Neuron (in vitro differentiated cells): ENCODE results near the gene NRP1.

Experiments used
- H2AFZ ChIP-seq: one replicate; pipeline ENCODE4 v1.6.1; 2013; ENCODE audit warnings: low read depth, mild to moderate bottlenecking, inconsistent platforms, low read length, moderate library complexity
- H3K27me3 ChIP-seq: one replicate; pipeline ENCODE4 v1.6.1; 2013; ENCODE audit warnings: low read length; ENCODE audit not compliant: insufficient read depth
- H3K36me3 ChIP-seq: one replicate; pipeline ENCODE4 v1.6.1; 2013; ENCODE audit warnings: low read length; ENCODE audit not compliant: insufficient read depth
- H3K4me1 ChIP-seq: one replicate; pipeline ENCODE4 v1.6.1; 2013; ENCODE audit warnings: low read length; ENCODE audit not compliant: insufficient read depth
- H3K4me3 ChIP-seq: 2 replicates; pipeline ENCODE4 v1.5.1; 2013; ENCODE audit warnings: mild to moderate bottlenecking, low read length, moderate library complexity
- H3K9me3 ChIP-seq: one replicate; pipeline ENCODE4 v1.6.1; 2013; ENCODE audit warnings: low read length

NRP1 gene

DNA sequence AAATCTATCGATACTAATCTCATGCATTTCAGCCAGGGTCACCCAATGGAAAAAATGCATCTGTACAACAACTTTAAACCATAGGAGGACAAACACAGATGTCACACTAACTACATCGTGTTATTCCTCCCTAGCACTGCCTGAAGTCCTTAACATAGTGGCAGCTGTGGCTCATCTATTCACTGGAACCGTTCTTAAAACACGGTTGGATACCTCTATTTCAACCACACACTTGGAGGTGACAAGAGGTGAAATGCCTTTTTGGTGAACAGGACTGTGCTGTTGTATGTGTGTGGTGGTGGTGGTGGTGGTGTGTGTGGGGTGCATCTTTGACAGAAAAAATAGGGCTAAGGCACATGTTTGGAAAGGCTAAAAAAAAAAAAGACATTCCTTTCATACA lies 93.1 kb downstream of the NRP1 start:
- H3K4me1 ChIP-seq, result peaks cover 18% of the 10 kb centered on the region
- no peaks in the 10 kb centered on the region for H3K36me3 ChIP-seq
- H2AFZ ChIP-seq, result no peak overlapping the region
- H3K27me3 ChIP-seq, result no peaks in the 10 kb centered on the region
- H3K9me3 ChIP-seq, result no peaks in the 10 kb centered on the region
- no peak overlapping the region for H3K4me3 ChIP-seq

DNA sequence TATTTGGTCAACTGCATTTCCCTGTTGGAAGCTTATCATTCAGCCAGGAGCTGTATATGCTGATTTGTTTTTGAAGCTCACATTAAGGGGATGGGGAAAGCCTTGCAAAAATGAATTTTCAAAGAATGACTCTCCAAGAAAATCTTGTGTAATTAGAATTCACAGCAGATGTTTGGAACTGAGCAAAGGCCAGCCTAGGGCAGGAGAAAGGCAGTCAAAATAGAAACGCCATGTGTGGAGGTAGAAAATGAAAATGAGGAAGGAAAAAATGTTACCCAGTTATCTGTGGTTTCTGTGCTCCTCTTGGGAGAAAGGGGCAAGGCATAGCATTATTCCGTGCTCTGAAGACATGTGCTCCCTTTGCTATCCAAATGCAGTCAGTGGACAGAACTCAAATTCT lies 93.5 kb downstream of the NRP1 start:
- H2AFZ ChIP-seq, result no peak overlapping the region
- H3K4me3 ChIP-seq, result no peak overlapping the region
- peaks cover 18% of the 10 kb centered on the region for H3K4me1 ChIP-seq
- H3K27me3 ChIP-seq, result no peaks in the 10 kb centered on the region
- no peaks in the 10 kb centered on the region for H3K9me3 ChIP-seq
- no peaks in the 10 kb centered on the region for H3K36me3 ChIP-seq

DNA sequence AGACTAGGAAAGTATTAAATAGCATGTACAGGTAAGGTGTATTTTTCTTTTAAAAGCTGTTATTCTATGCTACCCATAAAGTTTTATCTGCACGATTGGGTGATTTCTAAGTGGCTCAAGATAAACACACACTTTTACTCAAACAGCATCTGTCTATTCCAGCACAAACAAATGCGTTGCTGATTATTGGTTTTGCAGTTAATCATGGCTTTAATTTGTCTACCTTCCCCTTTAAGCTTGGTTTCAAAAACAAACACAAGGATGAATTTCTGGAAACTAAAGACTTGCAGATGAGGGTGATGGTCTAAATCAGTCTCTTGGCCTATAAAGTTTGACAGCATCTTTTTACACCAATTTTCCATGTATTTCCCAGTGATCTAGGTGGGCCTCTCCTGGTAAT lies 94.2 kb downstream of the NRP1 start:
- no peak overlapping the region for H2AFZ ChIP-seq
- H3K9me3 ChIP-seq, result no peaks in the 10 kb centered on the region
- H3K4me3 ChIP-seq, result no peak overlapping the region
- peaks cover 24% of the 10 kb centered on the region for H3K4me1 ChIP-seq
- H3K36me3 ChIP-seq, result no peaks in the 10 kb centered on the region
- no peaks in the 10 kb centered on the region for H3K27me3 ChIP-seq

DNA sequence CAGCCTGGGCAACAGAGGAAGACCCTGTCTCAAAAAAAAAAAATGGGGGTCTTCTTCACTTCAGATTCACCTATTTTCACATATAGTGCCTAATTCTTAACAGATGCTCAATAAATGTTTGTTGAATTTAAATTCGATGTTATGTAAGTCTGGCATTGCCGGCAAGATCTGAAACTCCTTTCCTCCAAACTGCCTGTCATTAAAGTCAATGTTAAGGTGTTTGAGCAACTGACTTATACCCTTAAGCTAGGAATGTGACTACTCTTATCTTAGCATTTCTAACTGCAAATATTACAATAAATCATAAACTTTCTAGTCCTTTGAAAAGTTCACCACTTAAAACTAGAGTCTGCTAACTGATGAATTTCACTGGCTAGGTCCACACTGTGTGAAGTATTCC lies 95.2 kb downstream of the NRP1 start:
- H2AFZ ChIP-seq, result no peak overlapping the region
- no peaks in the 10 kb centered on the region for H3K36me3 ChIP-seq
- H3K4me3 ChIP-seq, result no peak overlapping the region
- H3K27me3 ChIP-seq, result no peaks in the 10 kb centered on the region
- peaks cover 33% of the 10 kb centered on the region for H3K4me1 ChIP-seq
- no peaks in the 10 kb centered on the region for H3K9me3 ChIP-seq

DNA sequence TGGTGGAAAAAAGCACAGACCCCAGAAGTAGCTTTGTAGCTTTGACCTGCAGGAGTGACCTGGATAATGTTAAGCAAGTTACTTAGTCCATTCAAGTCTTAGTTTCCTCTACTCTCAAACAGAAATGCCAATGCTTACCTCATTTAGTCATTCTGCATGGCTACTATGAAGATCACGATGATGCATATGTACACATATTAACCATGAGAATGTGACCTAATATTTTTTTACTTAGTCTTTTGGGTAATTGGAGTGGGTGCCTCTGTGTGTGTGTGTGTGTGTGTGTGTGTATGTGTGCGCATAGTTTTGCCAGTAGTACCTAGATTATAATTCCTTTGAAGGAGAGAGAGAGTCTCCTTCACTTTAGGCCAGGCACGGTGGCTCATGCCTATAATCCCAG lies 95.8 kb downstream of the NRP1 start:
- Histone ChIP-seq H3K4me1 (peaks cover 33% of the 10 kb centered on the region), H3K36me3 (no peaks in the 10 kb centered on the region)

DNA sequence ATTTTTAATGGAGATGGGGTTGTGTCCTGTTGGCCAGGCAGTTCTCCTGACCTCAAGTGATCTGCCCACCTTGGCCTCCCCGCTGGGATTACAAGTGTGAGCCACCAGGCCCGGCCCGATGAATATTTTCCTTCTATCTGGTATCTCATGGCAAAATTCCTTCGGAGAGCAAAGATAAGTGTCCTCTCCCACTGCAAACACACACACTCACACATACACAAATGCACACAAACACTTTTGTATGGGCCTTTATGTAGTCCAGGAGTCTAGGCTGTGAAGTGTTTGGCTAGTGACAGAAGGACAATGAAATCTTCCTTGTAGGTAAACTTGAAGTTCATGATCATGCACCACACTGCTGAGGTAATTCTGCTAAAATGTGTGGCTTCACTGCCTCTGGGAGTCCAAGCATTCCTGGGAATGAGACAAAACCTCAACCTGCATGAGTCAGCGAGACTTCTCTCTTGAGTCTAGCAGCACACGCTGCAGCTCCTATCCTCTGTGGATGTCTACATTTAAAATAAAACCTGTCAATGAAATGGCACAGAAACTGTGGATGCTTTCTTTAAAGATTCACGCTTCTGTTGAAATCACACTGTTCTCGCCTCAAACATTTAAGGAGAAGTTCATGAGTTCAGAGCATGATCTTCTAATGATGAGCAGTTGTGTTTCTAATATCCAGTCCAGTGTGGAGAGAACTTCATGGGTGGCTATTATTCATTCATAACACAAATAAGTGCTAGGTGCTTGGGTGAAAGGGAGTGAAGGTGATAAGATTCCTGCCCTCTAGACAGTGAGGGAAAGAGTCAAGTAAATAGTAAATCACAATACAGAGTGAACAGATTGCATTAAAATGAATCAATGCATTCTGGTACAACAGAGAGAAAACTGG lies 96.5 kb downstream of the NRP1 start:
- Histone ChIP-seq H3K4me1 (peaks cover 33% of the 10 kb centered on the region), H3K9me3 (no peaks in the 10 kb centered on the region), H2AFZ (no peak overlapping the region)

More for the DNA sequence above, 95.8 kb downstream of the NRP1 start:
- Histone ChIP-seq H2AFZ (no peak overlapping the region), H3K9me3 (no peaks in the 10 kb centered on the region), H3K27me3 (no peaks in the 10 kb centered on the region), H3K4me3 (no peak overlapping the region)

DNA sequence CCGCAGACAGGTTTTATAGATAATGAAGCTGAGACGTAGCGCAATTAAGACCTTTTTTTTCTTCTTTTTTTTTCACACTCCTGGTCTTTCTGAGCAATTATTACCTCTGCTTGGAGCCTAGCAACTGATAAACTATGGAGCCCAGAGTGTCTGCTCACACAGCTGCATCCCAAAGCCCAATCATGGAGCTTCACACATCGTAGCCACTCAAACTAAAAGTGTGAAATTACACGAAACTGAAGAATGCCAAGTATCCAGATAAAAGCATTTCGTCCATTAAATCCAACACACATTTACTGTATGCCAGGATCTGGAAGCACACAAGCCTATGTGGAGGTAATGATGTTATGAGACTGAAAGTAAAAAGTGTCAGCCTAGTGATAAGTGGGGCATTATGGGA lies 97.6 kb downstream of the NRP1 start:
- Histone ChIP-seq H3K4me1 (peaks cover 31% of the 10 kb centered on the region), H3K9me3 (no peaks in the 10 kb centered on the region), H3K27me3 (no peaks in the 10 kb centered on the region), H3K4me3 (no peak overlapping the region), H2AFZ (no peak overlapping the region), H3K36me3 (no peaks in the 10 kb centered on the region)

More for the DNA sequence above, 96.5 kb downstream of the NRP1 start:
- no peaks in the 10 kb centered on the region for H3K27me3 ChIP-seq
- H3K36me3 ChIP-seq, result no peaks in the 10 kb centered on the region
- H3K4me3 ChIP-seq, result no peak overlapping the region

DNA sequence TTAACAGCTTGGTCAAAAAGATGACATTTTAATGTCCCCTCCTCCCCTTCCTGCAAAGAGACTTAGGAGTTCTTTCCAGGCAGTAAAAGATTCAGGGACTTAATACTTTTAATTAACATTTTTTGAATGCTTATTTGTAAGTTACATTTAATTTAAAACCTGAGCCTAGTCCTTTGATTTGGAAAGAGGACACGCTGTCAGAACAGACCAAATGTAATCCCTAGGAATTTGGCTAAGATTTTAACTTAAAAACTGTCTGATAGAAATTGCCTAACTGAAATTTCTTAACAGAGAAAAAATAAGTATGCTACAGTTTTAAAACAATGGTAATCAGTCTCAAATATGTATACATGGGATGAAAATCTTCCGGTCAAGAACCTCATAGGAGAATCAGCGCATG lies 98.5 kb downstream of the NRP1 start:
- H3K4me1 ChIP-seq, result peaks cover 21% of the 10 kb centered on the region
- H3K27me3 ChIP-seq, result no peaks in the 10 kb centered on the region
- H3K4me3 ChIP-seq, result no peak overlapping the region
- no peaks in the 10 kb centered on the region for H3K36me3 ChIP-seq
- H2AFZ ChIP-seq, result no peak overlapping the region
- no peaks in the 10 kb centered on the region for H3K9me3 ChIP-seq

DNA sequence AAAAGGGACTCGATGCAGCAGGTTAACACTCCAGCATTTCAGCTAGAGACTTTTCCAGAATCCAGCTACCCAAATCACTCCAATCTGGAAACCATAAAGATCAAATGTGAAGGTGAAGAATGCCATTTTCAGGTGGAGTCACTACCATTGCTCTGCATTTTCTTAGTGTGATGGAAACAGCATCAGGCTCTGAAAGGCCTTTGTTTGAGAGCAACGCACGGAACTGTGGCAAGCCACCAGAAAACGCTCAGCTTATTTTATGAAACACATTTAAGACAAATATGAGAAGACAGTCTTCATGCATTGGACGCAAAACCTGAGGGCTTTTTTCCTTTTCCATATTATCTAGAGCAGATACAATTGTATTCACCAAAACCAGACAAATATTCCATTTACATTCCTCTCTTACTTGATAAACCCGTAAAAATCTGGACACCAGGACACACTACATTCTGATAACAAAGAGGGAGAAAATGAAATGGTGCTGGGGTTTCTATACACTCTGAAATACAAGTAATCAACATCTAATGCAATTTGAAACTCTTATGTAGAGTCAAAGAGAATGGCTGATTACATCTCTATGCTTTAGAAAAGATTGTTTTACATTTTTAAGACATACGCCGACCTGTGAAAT lies 99.1 kb downstream of the NRP1 start:
- H3K9me3 ChIP-seq, result no peaks in the 10 kb centered on the region
- H3K4me1 ChIP-seq, result peaks cover 16% of the 10 kb centered on the region
- no peak overlapping the region for H2AFZ ChIP-seq
- H3K4me3 ChIP-seq, result no peak overlapping the region
- no peaks in the 10 kb centered on the region for H3K36me3 ChIP-seq
- H3K27me3 ChIP-seq, result no peaks in the 10 kb centered on the region

DNA sequence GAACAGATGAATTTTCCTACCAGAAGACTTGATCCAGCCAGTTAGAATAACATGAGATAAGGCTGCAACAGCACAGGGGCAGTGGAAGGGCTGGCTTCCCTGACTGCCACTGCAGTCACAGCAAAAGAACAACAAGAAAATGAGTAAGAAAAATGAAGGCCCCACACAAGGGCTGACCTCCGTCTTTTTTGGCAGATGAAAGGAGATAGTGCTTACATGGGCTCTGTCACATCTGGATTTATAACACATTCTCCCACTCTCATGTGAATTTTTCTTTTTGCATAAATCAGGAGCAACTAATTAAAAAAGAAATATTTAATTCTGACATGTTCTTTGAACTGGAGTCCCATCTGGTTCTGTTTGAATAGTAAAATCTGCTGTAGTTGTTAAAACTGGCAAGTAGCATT lies 99.6 kb downstream of the NRP1 start:
- Histone ChIP-seq H3K4me1 (peaks cover 18% of the 10 kb centered on the region), H3K4me3 (no peak overlapping the region), H3K27me3 (no peaks in the 10 kb centered on the region), H2AFZ (no peak overlapping the region), H3K36me3 (no peaks in the 10 kb centered on the region), H3K9me3 (no peaks in the 10 kb centered on the region)

DNA sequence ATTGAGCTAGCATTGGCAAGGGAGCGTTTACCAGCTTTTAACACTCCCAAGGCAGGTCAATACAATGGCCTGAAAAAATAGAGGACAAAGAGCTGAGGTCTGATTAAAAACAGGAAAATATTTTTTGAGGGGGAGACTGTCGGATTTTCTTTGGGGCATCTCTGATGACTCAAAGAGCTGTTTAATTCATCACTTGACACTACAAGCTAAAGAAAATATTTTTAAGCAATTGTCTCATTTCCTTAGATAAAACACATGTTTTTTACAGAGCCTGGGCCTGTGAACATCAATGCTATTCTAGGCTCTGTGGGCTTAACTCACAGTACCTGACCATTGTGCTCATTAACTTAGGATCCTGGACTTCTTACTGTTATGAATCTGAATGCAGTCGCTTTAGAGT lies 100.8 kb downstream of the NRP1 start:
- peaks cover 21% of the 10 kb centered on the region for H3K4me1 ChIP-seq
- no peak overlapping the region for H3K4me3 ChIP-seq
- no peaks in the 10 kb centered on the region for H3K36me3 ChIP-seq
- H3K27me3 ChIP-seq, result no peaks in the 10 kb centered on the region
- no peaks in the 10 kb centered on the region for H3K9me3 ChIP-seq
- no peak overlapping the region for H2AFZ ChIP-seq

DNA sequence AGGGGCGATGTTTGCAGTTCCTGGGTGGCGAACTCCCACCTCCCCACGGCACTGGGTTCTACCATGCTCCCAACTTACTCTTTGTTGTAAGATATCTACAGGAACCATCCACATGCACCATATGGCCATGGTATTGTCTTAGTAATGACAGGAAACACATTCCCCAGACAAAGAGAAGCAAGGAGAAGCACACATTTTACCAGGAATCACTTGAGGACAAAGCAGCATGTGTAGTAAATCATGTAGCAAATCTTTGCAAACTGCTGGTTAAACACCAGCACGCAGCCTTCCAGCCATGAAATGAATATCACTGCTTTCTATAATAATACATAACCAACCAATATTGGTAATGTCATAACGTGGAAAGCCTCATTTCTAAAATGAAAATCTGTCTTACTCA lies 101.2 kb downstream of the NRP1 start:
- no peaks in the 10 kb centered on the region for H3K36me3 ChIP-seq
- H3K27me3 ChIP-seq, result no peaks in the 10 kb centered on the region
- no peak overlapping the region for H3K4me3 ChIP-seq
- H2AFZ ChIP-seq, result no peak overlapping the region
- no peaks in the 10 kb centered on the region for H3K9me3 ChIP-seq
- peaks cover 21% of the 10 kb centered on the region for H3K4me1 ChIP-seq

DNA sequence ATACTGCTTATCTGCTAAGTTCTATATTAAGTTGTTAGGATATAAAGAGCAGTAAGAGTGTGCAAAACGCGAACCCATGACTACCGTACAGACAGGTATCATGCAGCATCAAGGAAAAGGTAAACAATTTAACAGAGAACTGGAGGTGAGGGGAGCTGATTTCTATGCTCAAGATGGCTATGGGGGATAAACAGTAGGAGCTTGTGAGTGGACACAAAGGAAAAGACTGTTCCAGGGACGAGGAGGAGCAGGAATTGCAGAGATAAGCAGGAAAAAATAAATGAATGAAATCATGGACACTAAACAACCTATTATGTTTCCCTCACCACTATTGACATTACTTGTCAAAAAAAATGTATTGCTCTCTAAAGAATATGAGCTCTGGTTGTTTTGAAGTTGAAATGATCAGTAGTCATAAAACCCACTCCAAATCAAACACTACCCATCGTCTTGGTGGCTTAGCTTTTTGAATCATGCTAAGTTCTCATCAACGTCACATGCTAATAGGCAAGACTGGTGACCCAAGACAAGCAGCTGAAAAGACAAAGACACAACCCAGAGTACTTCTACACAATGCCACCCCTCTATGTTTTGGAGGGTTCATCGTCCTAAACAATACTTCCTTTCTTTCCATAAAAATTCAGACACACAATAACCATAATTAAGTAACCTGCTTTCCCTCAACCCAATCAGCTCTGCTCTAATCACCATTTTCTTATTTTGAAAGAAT lies 102.7 kb downstream of the NRP1 start:
- Histone ChIP-seq H2AFZ (no peak overlapping the region), H3K27me3 (no peaks in the 10 kb centered on the region), H3K9me3 (no peaks in the 10 kb centered on the region), H3K36me3 (no peaks in the 10 kb centered on the region), H3K4me1 (peaks cover 21% of the 10 kb centered on the region), H3K4me3 (no peak overlapping the region)
